Ramos (cell line): ENCODE data around the gene ADTRP.

Source experiments
- in situ Hi-C: fragments of 300-500 bp; cut with MboI; formaldehyde crosslinking; loops from one replicate; pipeline ENCODE4 v1.14.3; 2022; ENCODE audit warnings: low sequenced_read_pairs; ENCODE audit not compliant: unreplicated experiment

ADTRP gene

GRCh38 chr6:11775791-11776409, 2.7 kb downstream of the ADTRP start:
- in situ Hi-C loops, result no loop called here

GRCh38 chr6:11774426-11774825, 4.2 kb downstream of the ADTRP start:
- in situ Hi-C loops, result no loop called here

GRCh38 chr6:11773581-11773980, 5.0 kb downstream of the ADTRP start:
- in situ Hi-C loops, result no loop called here

GRCh38 chr6:11773013-11773412, 5.6 kb downstream of the ADTRP start:
- in situ Hi-C loops, result no loop called here

- in situ Hi-C loops, result no loop called here
Observed at GRCh38 chr6:11772109-11772825, 6.3 kb downstream of the ADTRP start.

DNA sequence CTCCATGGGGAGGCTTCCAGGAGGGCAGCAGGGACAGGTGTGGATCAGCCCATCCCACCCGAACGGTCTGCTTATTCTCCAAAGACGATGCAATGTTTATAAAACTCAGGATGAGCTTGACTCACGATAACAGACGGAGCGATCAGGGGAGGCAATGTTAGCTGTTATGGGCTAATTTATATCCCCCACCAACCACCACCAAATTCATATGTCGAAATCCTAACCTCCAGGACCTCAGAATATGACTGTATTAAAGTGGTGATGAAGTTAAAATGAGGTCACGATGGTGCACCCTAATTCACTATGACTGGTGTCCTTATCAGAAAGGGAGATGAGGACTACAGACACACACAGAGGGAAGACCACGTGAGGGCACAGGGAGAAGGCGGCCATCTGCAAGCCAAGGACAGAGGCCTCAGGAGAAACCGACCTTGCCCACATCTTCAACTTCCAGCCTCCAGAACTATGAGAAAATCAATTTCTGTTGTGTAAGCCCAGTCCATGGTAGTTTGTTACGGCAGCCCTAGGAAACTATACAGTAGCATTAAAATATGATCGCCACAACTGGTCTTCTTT, 7.0 kb downstream of the ADTRP start:
- in situ Hi-C loops, result no loop called here

GRCh38 chr6:11770546-11771466, 7.8 kb downstream of the ADTRP start:
- in situ Hi-C loops, result no loop called here

- in situ Hi-C loops, result no loop called here
Observed at GRCh38 chr6:11769811-11770545, 8.6 kb downstream of the ADTRP start.

GRCh38 chr6:11769244-11769643, 9.4 kb downstream of the ADTRP start:
- in situ Hi-C loops, result no loop called here

DNA sequence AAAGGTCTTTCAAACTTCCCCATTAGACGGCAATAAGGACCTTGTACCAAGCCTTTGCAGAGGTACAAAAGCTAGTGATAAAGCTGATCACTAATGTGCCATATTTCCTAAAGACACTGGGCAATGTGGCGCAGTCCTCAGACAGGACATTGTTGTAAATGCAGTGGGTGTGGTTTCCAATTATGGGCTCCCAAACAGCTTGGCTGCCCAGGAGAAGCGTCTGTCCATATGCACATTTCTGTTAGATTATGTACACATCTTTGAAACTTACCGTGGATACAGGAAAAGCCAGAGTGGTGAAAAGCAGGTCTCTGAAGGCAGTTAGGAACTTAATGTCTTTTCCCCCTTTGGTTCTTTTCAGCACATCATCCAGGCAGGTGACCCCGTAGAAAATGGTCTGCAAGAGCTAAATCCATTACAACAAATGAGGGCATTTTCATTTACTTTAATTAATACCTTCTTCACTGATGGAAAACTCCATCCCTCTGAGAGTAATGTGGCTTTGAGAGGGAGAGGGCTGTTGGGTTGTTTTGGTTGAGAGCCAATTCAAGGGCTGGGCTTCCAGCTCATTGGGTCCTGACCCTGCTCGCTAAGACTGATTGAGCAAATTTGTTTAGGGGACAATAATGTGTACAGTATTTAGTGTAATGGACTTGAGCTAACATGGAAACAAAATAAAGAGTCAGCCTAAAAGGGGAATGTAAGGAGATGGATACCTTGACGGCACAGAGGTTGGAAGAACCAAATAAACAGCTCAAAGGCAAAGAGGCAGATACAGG, 10.4 kb downstream of the ADTRP start:
- in situ Hi-C loops, result no loop called here

DNA sequence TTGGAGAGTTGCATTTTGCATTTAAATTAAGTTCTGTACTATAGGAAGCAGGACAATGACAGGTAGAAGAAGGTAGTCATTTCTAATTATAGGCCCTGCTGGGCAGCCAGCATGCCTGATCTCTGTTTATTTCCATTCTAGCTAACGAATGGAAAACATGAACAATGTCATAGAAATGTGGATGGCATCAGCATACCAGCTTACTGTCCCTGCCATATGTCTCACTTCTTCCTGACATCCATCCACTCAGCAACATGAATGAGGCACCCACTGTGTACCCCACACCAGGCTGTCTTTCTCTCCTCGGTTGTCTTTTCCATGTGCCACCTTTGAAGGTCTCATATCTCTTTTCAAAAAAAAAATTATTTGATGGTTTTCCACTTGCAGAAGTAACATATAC, 11.1 kb downstream of the ADTRP start:
- in situ Hi-C loops, result no loop called here

- in situ Hi-C loops, result no loop called here
Observed at GRCh38 chr6:11766589-11767450, 11.8 kb downstream of the ADTRP start.

- in situ Hi-C loops, result no loop called here
Observed at GRCh38 chr6:11766043-11766442, 12.6 kb downstream of the ADTRP start.

- in situ Hi-C loops, result no loop called here
Observed at GRCh38 chr6:11764250-11764604, 14.4 kb downstream of the ADTRP start.

- in situ Hi-C loops, result no loop called here
Observed at GRCh38 chr6:11763460-11764249, 14.9 kb downstream of the ADTRP start.

- in situ Hi-C loops, result no loop called here
Observed at GRCh38 chr6:11762794-11763459, 15.7 kb downstream of the ADTRP start.
